GM12874 (cell line): ENCODE results near the gene HYOU1.

ENCODE experiments used
- CTCF ChIP-seq: IDR thresholded peaks from 2 replicates; pipeline ENCODE4 v1.5.1; 2011; ENCODE audit warnings: low read depth, mild to moderate bottlenecking, control low read depth, low read length, moderate library complexity; ENCODE audit not compliant: insufficient read depth

Gene HYOU1

GRCh38 chr11:119078675-119079420, 21.8 kb upstream of the HYOU1 start:
- no peak for TF ChIP-seq CTCF

GRCh38 chr11:119077839-119078238, 20.8 kb upstream of the HYOU1 start:
- no peak for TF ChIP-seq CTCF

GRCh38 chr11:119067371-119068222, 10.6 kb upstream of the HYOU1 start, which contains the start of gene VPS11:
VPS11 (plus strand) TSS chr11:119067818; CDS start chr11:119067824, 6 bp downstream.
- no peak for TF ChIP-seq CTCF

GRCh38 chr11:119065369-119065768, 8.4 kb upstream of the HYOU1 start:
- peak; percentile 69 for TF ChIP-seq CTCF

GRCh38 chr11:119062779-119063178, 5.8 kb upstream of the HYOU1 start:
- no peak for TF ChIP-seq CTCF

GRCh38 chr11:119061256-119061655, 4.3 kb upstream of the HYOU1 start:
- TF ChIP-seq CTCF: no peak

GRCh38 chr11:119056421-119056999, 495 bp downstream of the HYOU1 start:
- TF ChIP-seq CTCF: no peak
